Retina (tissue), 1 donor: ENCODE results near the gene TM7SF3.
"Not testable (repeated sequence)": the region's sequence is repeated elsewhere in the genome, so short reads cannot be mapped to it uniquely, and the experiment has no call there.

Experiments
- DNase-seq: peaks from one replicate; pipeline ENCODE4 v3.0.0-alpha.2; 2016

TM7SF3 gene

DNA sequence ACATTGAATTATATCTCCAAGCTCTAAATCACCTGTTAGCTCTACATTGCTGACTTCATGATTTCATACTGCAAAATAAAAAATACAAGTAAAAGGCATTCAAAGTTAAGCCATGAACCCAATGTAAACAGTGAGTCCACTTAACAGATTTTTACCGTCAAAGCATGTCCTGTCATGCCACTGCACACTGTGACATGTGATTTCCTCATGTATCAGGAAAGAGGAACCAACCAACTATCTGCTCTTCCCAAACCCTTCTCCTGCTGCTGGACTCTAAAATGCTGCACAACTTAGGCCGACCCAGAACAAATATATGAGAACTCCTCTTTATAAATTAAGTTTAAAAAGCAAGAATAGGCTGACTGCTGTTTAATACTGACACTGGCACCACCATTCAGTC is 37.5 kb downstream of the TM7SF3 start:
- no peak for DNase-seq

DNA sequence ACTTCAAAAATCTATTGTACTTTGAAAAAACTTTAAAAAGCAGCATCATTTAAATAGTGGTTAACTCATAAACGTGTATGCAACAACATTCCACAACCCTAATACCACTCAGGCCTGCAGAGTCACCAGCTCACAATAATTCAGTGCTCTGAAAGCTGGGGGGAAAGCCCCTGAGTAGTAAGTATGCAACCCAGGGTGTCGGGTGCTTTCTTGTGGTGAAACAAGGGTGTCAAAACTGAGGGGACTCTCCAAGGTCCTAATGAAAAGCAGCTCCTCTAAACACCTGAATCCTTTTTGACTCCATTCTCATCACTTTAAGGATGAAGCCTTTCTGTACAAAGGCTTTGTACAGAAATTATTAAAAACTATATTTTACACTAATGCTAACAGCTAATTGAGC is 42.2 kb downstream of the TM7SF3 start:
- DNase-seq: no peak

DNA sequence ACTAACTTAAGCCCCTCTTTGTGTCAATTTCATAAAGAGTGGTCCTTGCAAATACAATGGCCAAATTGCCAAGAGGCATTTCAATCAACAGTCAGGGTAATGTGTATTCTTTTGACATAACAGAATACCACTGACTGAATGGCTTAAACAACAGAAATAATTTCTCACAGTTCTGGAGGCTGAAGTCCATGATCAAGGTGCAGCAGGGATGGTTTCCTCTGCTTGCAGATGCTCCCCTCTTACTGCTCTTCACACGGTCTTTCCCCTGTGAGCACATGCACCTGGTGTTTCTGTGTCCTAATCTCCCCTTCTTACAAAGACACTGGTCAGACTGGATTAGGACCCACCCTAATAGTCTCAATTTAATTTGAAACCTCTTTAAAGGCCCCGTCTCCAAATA is 44.0 kb downstream of the TM7SF3 start:
- DNase-seq: no peak

DNA sequence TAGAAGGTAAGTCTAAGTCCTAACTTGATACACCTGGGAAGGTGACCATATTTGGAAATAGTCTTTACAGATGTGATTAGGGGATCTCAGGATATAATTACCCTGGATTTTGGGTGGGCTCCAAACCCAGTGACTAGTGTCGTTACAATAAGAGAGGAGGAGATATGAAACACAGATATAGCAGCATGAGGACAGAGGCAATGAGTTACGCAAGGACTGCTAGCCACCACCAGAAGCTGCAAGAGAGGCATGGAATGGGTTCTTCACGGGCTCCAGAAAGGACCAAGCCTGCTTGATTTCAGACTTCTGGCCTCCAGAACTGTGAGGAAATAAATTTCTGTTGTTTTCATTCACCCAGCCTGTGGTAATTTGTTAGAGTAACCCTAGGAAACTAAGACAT is 47.3 kb downstream of the TM7SF3 start:
- DNase-seq: no peak

DNA sequence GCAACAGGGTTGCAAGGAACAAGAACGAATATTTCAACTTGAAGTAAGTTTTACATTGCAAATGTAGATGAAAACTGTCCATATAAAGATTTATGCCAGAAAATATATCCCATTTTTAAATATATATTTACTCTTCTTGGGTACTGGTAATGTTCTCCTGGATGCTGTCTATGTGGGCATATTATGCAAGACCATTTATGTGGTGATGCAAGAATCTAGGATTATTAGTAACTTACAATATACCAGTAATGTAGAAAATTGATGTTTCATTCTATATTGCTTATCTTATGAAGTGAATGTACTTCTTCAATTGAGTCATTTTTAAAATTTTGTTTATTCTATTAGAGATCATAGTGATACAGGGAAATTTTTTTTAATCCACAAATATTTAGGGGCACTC is 50.8 kb downstream of the TM7SF3 start:
- DNase-seq: no peak

DNA sequence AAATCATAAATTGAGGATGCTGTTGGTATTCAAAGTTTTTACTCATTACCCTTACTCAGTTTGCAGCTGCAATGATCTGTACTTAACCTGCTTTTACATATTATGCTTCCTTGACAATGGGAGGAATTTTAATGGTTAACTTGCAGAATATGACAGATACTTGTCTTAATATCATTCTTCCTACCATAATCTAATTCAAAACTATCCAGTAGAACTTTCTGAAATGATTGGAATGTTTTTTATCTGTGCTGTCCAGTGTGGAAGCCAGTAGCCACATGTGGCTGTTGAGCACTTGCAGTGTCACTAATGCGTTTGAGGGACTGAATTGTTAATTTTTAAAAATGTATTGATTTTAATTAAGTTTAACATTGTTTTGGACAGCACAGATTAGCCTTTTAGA is 52.4 kb downstream of the TM7SF3 start:
- no peak for DNase-seq

DNA sequence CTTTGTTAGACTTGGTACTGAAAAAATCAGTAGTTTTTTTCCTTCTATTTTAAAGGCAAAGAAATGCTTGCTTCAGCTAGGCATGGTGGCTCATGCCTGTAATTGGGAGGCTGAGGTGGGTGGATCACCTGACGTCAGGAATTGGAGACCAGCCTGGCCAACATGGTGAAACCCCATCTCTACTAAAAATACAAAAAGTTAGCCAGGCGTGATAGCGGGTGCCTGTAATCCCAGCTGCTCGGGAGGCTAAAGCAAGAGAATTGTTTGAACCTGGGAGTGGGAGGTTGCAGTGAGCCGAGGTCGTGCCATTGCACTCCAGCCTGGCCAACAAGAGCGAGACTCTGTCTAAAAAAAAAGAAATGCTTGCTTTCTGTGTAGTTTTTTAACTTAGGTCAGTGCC is 52.8 kb downstream of the TM7SF3 start:
- DNase-seq: not testable (repeated sequence)

DNA sequence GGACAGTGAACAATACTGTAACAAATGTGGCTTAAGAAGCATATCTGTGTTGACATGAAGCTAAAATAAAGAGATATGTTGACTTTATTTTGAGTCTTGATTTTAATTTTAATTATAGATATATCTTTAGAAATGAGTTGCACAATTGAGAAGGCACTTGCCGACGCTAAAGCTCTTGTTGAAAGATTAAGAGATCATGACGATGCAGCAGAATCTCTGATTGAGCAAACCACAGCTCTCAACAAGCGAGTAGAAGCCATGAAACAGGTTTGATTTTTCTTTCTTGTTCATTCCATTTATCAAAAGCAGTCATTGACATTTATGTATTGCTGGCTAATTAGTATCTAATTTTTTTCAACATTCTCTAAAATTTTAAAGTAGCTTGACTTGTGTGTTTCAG is 60.2 kb downstream of the TM7SF3 start:
- DNase-seq: no peak

DNA sequence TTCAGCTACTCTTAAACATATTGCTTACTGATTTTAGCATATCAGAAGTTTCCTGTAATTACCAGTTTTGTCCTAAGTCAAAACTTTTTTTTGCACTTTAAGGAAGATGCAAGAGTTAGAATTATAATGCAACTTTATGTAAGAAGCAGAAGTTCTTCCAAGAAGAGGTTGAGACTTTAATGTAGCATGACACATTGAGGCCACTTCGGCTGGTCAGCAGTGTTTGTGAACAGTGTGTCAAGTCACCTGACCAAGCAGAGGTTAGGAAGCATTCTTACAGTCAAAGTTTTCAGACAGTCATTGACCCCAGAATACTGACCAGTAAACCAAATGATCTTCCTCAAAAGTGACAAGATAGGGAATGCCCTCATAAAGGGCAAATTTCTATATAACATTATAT is 60.7 kb downstream of the TM7SF3 start:
- peak; percentile 6 for DNase-seq

DNA sequence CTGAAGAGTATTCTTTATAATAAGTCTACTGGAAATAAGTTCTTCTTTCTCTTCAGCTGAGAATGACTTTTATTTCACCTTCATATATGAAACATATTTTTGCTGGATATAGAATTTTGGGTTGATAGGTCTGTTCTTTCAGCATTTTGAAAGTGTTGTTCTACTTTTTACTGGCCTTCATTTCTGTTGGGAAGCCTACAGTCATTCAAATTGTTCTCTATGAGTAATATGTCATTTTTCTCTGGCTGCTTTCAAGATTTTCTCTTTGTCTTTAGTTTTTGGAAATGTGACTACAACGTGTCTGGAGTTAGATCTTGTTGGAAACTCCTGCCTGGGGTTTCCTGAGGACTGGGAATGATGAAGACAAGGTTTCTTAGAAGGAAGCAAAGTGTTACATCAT is 65.9 kb downstream of the TM7SF3 start:
- no peak for DNase-seq

DNA sequence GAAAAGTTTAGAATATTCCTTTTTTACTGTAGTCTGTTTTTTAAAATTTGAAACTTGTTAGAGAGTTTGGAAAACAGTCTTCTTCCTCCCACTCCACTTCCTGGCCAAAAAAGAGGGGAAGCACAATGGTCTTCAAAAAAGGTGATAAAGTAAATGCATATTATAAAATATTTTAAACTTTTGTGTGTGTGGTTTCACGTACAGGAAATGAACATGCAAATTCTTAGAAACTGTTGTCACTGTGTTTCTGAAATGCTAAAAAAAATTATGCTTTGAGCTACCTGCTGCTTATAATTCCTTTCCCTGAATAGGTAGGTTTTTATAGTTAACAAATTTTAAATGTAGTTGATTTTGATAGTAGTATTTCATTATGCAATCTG is 73.0 kb downstream of the TM7SF3 start:
- DNase-seq: no peak

DNA sequence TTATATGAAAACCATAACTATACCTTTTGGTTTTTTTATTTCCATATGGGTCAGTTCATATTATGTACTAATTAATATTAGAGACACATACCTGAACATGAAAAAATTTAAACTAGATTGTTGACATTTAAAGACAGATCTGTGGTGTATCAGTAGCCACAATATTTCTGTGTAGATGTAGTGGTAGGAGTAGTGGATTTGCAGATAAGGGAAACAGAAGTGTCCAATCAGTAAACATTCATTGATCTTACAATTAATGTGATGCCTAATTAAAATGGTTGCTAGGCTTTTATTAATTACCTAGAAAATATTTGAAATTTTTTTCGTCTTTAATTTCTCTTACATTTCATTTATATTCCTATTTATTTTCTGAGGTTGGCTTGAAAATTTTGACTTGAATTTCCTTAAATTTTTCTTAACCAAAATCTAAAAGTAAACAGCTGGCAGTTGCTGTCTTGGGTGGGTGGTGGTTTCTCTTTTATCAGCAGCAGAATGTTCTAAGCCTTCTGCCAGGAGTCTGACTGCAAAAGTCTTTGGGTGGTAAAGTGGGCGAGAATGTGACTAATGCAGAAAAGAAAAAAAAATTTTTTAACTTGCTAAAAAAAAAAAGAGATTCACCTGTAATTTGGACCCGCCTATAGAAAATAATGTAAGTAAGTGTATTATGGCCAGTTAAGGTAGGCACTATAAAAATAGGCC is 73.5 kb downstream of the TM7SF3 start:
- no peak for DNase-seq

DNA sequence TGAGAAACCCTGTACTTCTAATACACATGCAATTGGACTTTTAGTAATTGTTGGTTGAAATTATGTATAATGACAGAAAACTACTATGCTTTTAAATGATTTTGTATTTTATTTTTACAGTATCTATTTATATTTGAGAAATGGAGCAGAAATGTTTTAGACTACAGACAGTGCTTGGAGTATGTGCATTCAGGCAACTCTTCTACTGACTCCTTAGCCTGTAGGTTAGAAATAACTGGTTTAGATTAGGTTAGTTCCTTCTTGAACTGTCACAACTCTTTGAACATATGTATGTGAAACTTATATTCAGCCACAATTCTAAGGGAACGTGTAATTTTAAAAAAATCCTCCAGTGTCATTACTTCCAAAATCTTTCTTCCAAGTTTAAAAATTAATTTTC is 74.2 kb downstream of the TM7SF3 start:
- no peak for DNase-seq

DNA sequence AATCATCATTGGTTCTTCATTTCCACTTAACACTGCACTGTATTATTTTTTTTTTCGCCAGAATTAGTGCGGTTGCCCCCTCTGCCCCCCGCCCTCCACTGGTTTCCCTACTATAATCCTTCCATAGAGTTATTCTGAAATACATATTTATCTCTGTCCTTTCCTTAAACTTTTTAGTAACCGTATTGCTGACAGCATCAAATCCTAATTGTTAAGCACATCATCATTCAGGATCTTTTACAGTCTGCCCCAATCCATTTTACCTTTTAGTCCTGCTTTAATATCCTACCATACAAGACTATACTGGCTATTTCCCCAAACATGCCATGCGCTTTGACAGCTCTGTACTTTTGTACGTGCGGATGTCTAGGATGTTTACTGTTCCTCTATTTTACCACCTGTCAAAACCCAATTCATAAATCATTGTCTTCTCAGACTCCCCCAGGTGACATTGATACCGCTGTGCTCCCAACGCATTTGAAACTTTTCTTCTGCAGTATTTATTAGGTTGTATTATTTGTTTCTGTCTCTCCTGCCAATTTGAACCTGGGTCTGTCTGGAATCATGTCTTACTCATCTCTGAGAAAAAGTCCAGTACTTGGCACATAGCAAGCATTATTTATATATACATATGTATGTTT is 74.9 kb downstream of the TM7SF3 start:
- DNase-seq: no peak

DNA sequence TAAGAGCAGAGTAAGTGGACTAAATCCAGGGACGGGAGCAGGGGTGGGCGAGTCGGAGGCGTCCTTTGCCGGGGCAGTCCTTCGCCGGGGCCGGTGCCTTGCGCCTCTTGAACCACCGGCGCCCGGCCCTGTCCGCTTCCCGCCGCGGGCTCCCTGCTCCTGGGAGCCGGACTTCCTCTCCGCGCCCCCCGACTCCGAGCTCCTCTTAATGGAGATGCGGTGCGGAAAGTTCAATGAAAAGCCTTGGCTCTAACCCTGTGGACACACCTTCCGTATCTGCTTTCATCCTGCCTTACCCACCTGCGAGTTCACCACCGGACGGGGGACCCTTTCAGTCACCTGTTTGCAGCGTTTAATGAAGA is 75.5 kb downstream of the TM7SF3 start:
- DNase-seq: no peak

DNA sequence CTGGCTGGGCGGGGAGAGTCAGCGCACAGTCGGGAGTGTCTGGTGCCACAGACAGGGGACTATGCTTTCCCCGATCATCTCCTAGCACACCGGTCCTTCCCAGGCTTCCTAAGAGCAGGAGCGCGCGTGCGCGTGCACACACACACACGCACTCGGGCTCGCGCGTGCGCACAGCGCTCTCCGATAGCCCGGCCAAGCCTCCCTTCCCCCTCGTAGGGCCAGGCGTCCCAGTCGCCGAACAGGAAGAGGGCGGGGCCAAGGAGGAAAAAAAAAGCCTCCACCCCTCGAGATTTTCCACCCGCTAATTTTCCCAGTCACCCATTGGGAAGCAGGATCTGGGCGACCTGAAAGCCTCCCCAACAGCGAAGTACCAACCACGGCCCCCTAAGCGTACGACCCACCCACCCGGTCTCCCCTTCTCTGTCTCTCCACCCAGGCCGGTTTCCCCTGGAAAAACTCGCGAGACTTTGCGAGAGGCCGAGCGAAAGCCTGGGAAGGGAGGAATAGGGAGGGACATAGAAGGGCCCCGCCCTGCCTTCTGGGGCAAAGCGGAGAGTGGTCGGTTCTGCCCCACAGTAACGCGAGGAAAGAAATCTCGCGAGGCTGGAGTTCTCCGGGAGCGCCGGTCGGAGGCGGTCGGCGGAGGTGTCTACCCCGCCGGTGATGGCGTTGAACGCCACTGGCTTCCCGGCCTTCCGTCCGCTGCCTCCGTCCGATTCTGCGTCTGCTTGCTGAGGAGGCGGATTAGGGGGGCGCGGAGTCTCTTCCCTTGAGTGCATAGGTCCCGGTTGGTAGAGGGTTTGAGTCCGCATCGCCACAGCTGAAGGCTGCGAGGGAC is 76.1 kb downstream of the TM7SF3 start, which contains the start of the genes FGFR1OP2 and INTS13:
FGFR1OP2 (plus strand) TSS at position 608 of the 838 bp plus-strand sequence. CDS start 15,689 bp downstream, outside the sequence.
INTS13 (minus strand) TSS at position 119 of the 838 bp plus-strand sequence. CDS start 1,178 bp downstream, outside the sequence.
- peak; percentile 99 for DNase-seq

DNA sequence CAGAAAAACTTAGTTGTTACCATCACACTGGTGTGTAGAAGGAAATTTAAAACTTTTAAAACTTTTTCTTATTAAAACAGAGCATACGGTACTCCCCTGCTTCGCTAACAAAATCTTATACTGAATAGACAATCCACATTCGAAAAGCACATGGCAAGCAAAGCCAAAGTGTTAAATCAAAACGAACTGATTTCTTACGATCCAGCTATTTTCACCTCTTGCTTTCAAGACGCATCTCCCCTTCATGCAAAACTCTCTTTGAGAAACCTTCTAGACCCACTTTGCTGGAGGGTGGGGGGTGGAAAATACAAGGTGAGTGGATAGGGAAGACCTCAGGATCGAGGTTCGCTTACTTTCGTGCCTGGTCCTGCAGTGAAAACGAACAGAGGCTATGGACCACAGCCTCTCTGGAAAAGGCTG is 76.7 kb downstream of the TM7SF3 start:
- DNase-seq: no peak

DNA sequence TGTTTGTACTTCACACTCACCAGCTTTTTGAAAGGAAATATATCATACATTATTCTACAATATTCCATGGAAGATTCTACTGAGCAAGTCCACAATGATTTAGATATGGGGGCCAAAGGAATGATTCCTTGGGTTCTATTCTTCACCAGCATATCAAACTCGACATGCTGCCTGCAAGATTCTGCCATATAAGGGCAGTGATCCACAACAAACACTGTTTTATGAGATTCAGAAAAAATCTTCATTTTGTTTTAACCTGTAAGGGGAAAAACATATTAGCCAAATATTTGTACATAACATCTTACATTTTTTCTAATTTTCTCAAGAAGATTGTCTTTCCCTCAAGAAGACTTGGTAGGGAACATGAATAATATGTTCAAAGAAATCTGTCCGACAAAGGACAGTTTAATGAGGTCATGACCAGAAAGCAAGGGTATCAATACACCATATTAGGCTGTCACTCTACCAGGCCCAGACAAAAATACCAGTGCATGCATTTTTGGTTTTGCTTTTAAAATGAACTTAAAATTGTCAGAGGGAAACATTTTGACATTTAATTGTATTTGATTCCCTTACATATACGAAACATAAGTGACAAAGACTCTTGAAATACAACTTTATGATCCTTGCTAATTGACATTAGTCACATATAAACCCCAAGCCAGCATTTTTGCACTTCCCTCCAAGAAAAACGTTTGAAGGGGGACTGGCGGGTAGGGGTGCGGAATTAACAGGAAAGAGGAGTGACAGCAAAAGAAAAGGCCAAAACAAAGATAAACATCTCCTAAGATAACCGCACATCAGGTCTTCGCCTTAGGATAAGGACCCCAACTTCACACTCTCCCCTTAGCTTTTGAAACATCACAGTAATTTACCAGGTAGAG is 77.4 kb downstream of the TM7SF3 start:
- DNase-seq: peak; percentile 19

DNA sequence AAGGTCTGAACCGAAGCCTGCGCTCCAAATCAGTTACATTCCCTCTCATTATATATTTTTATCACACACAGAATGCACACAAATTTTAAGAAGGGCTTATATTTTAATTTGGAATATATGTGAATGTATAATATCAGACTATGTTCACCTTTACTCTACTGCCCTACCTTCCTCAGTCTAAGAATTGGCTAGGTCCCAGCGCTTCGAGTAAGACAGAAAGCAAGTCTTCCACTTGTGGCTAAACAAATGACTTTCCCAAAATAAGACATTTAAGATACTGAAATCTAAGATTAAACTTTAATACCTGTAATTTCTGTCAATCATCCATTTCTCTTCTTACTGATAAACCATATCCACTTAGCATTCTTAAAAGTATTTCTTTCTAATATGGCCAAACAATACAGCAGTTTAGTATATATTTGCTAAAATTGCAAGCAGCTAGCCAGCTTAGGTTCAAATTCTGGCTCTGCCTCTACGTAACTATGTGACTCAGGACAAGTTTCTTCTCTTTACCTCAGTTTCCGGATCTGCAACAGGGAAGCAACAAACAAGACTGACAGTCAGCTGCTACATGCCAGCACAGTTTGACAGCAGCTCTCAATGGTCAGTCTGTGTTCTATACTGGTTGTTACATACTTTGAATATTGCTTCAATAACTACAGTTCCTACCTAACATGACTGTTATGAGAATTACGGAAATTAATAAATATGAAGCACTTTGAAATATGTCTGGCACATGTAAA is 78.4 kb downstream of the TM7SF3 start:
- DNase-seq: no peak

DNA sequence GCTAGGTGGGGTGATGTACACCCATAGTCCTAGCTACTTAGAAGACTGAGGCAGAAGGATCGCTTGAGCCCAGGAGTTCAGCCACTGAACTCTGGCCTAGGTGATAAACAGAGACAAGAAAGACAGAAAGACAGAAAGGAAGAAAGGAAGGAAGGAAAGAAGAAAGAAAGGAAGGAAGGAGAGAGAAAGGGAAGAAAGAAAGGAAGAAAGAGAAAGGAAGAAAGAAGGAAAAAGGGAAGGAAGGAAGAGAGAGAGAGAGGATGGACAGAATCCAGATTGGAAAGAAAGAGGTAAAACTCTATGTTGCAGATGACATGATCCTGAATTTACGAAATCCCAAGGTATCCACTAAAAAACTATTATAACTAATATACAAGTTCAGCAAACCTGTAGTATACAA is 84.6 kb downstream of the TM7SF3 start:
- no peak for DNase-seq

DNA sequence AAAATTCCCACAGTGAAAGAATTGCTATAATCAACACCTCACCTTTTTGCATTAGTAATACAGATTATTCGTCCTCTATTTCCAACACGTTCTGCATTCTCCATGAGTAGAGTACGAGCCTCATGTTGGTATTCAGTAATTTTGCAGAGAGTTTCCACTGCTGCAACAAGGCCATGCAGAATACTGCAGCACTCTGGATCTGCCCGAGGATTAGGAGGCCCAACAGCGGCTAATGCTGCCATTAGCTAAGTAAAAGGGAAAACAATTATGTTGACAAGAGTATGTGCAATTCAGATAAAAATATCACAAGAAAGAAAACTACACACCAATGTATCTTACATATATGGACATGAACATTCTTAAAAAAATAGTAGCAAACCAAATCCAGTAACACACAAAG is 85.5 kb downstream of the TM7SF3 start:
- no peak for DNase-seq
